Measurements from ENCODE around the gene CMSS1.

Gene CMSS1

DNA sequence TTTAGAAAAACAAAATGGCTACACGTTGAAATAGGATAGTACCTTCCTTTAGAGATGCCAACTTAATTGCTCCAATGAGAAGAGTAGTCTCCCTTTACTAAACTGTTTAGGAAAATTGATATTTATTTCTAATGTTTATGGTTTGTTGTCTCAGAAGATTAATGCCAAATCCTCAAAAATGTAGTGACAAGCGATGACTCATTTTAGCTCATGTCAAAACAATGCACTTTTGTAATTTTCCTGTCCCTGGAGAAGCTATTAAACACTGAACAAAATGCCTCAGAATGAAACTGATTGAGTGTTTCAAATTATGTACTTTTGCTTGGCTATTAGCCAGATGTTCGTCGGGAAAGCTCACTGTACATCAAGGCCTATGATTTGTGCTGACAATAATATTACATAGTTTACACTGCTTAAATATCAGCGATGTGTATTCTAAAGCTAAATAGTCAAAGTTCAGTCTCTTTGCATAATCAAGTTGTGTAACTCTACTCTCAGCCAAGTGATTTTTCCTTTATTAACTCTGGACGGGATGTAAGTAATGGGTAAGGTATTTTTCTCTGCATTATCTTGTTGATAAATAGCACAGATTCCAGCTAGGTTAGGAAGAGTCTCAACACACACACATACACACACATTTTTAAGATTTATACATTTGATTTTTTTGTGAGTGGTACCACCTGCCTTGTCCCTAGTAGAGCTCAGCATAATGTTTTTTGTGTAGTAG is 83.7 kb downstream of the CMSS1 start:
- no peak for DNase-seq (ENCODE audit: low read depth, low spot score)

DNA sequence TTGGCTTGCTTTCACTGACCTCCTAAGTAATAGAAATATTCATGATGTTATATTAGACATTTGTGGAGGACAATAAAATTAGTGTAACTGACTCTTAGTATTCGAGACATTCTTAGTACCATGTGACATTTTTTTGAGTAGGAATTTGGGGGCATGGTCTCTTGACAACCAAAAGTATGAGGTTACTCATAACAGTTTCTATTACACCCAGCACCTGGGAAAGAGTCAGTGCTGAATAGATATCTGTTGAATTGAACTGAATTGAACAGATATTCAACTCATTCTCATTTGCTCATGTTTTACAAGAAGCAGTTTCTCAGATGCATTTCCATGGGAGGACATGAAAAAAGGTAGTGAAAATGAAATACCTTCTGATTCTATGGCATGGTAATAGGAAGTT is 84.4 kb downstream of the CMSS1 start:
- no peak for DNase-seq (ENCODE audit: low read depth, low spot score)

GRCh38 chr3:99903869-99904268 is 86.2 kb downstream of the CMSS1 start:
- no peak for DNase-seq (ENCODE audit: low read depth, low spot score)

DNA sequence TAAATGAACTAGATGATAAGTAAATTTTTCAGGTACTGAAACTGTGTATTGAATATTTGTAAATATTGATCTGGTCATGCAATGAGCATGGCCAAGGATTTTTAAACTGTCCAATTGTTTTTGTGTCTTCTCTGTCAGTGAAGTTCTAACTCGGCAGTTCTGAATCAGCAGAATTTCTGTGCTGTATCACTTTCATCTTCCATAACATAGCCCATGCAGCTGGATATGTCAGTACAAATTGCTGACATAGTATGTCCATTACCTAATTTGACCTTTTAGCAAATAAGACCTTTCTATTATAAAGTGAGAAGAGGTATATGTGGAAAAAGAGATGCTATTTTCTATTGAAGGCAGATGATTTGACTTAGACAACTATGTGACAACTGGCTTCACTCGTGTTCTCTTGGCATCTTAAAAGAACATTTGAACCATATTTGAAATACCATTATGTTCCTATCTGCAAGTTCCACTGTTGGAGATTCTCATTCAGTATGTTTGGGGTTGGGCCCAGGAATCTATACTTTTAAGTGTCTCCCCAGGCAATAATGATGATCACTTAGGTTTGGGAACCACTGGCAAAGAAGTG is 90.4 kb downstream of the CMSS1 start:
- DNase-seq (ENCODE audit: low read depth, low spot score), result no peak

GRCh38 chr3:99909714-99910495 is 92.2 kb downstream of the CMSS1 start:
- DNase-seq (ENCODE audit: low read depth, low spot score), result no peak

DNA sequence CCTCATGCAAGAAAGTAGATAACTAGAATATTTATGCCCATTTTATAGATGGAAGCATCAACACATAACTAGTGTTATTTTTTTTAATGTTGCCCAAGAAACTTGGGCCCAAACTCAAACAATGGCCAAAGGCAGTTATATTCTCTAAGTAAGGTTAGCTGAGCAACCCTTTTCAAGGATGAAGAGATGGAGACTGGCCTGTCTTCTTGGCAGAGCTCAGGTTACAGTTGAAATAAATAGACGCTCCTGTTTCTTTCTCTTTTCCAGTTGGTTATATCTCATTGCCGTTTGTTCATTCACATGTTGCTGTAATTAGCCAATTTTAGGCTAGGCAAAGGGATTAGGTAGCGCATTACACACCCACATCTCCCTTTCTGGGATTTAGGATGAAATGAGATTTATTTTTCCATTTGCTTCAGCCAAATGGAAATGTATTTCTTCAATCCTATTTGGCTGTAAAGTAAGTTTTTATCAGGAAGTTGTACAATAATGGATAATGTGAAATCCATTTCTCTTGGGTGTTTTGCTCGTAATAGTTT is 93.2 kb downstream of the CMSS1 start:
- DNase-seq (ENCODE audit: low read depth, low spot score), result no peak

DNA sequence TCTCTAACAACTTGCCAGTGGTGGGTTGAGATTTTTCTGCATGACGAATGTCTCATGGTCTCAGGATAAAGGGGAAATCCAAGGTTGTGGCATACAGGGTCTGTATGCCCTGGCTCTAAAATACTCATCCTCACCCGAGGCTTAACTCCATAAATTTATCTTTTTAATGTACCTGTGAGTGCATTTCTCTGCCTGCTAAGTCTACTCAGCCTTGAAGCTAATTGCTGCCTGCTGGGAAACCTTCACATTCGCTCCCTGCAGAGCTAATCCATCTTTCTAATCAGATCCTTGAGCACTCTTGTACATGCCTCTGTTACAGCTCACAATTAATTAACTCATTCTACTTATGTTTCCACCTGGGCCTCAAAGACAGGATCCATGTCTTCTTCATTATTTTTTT is 93.8 kb downstream of the CMSS1 start:
- DNase-seq (ENCODE audit: low read depth, low spot score), result no peak

GRCh38 chr3:99915906-99916432 is 98.3 kb downstream of the CMSS1 start:
- DNase-seq (ENCODE audit: low read depth, low spot score), result no peak

GRCh38 chr3:99918715-99919114 is 101.1 kb downstream of the CMSS1 start:
- no peak for DNase-seq (ENCODE audit: low read depth, low spot score)

DNA sequence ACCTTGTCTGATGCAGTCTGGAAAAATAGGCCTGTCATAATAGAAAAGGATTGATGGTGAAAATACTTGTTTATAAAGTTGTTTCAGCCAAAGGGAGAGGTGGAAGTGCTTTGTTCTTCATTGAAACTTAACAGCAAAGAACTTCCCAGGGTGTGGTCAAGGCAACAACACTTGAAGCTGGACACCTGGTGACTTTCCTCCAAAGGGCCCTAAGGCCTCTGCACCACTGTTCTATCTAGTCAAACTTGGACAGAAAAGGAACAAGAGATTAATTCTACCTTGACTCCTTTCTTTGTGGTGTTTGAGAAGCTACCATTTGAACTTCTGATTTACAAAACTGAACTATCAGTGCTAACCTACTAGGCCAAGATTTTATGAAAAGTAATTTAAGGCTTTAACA is 102.0 kb downstream of the CMSS1 start:
- no peak for DNase-seq (ENCODE audit: low read depth, low spot score)

- no peak for DNase-seq (ENCODE audit: low read depth, low spot score)
Measured at GRCh38 chr3:99920481-99921376, 103.1 kb downstream of the CMSS1 start.

GRCh38 chr3:99921377-99921695 is 103.7 kb downstream of the CMSS1 start:
- DNase-seq (ENCODE audit: low read depth, low spot score), result no peak

GRCh38 chr3:99921986-99922385 is 104.3 kb downstream of the CMSS1 start:
- no peak for DNase-seq (ENCODE audit: low read depth, low spot score)

GRCh38 chr3:99923873-99924272 is 106.2 kb downstream of the CMSS1 start:
- DNase-seq (ENCODE audit: low read depth, low spot score), result no peak

DNA sequence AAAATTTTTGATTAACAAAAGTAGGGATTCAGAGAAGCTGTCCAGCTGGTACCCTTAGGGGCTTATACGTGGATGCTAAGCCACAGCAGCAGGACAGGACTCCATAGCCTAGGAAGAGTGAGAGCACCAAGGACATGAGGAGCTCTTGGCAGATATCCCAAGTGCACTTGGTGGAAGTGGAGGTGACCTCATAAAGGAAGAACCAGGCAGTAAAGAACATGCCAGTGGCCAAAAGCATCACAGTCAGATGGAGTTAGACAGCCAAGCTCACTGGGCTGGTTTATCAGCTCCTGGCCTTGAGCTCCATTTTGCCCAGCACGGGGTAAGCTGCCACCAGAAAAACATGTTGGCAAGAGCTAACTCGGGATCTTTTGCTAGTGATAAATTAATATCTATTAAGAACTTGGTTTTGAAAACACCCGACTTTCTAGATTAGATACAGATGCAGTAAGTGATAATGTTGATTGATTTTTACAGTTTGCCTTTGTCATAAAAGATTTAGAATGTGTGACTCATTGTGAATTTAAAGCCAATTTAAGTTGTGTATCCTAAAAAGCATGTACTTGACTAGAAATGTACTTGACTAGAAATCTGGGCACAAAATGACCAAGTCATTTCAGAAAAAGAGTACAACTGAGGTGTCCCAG is 108.0 kb downstream of the CMSS1 start:
- DNase-seq (ENCODE audit: low read depth, low spot score), result no peak

DNA sequence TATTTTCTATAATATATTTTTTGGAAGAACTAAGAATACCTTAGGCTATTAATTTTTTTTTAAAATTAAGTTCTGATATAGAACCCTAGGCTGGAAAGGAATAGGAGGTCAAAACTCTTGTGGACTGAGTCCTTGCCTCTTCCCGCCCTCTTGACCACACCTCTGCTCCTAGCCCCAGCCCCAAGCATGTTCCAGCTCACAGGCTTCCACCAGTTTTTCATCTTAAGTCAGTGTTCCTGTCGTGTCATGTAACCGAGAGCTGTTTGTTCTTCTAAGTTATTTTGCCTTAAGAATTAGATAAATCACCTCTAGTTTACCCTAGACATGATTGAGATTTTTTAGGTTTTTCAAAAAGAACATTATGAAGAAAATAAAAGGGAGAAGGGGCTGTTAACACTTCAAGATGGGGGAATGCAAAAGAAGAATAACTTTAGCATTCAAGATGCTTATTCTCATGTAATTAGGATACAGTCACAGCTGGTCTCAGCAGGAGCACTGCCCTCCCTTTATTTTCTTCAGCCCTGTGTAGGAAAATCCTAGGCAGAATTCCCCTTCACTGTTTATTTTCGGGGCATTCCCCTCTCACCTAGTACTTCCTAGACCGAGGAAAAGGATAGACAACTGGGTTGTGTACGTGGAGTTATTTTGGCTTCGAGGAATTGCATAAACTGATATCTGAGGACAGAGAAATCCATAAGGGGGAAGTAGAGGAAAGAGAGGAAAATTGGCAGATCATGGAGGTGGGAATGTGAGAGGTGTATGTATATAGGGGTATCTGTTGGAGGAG is 110.2 kb downstream of the CMSS1 start:
- DNase-seq (ENCODE audit: low read depth, low spot score), result no peak

DNA sequence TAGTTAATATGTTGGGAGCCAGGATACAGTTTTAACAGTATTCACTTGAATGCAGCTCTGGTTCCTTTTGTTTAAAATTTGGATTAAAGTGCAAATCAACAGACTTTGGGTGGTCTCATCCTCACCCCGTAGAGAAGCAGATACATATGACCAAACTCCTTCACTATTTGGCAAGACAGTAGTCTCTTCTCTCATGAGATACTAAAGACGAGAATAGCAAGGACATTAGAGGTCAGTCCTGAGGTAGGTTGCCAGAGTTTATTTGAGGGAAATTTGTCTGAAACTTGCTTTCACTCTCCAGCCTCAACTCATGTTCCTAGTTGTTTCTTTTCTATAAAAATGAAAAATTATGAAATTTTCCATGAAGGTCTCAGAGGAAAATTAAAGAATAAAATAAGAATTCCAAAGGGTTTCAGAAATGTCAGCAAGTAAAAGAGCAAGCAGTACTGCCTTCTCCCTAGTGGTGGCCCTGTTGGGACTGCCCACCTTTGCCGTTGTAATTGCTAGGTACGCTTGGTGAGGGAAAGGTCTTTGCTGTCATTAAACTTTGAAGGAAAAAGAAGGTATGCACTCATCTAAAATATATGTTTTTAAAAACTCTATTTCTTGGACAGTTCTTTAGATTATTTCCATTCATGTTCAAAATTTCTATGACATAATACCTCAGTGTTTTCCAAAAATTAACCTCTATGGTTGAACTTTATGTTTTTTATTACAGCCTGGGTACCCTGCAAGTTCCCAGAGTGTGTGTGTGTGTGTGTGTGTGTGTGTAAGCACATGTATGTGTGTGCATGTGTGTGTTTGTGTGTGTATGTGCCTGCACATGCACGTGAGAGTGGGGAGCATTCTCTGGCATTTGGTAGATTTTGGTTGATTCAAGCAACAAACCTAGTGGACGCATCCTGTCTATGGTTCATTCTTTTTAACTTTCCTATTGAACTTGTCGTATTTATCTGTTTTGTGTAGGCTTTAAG is 111.4 kb downstream of the CMSS1 start:
- DNase-seq (ENCODE audit: low read depth, low spot score), result no peak

- DNase-seq (ENCODE audit: low read depth, low spot score), result no peak
Measured at GRCh38 chr3:99929745-99930139, 112.1 kb downstream of the CMSS1 start.

- no peak for DNase-seq (ENCODE audit: low read depth, low spot score)
Measured at GRCh38 chr3:99931059-99931458, 113.4 kb downstream of the CMSS1 start.

Data from activated CD4-positive, CD25-positive, alpha-beta regulatory T cell treated with anti-CD3 and anti-CD28 coated beads, Interleukin-2, amount 50 U/mL, for 16 hours (primary cell).